ENCODE measurements around the gene RRAGC.

Gene RRAGC

DNA sequence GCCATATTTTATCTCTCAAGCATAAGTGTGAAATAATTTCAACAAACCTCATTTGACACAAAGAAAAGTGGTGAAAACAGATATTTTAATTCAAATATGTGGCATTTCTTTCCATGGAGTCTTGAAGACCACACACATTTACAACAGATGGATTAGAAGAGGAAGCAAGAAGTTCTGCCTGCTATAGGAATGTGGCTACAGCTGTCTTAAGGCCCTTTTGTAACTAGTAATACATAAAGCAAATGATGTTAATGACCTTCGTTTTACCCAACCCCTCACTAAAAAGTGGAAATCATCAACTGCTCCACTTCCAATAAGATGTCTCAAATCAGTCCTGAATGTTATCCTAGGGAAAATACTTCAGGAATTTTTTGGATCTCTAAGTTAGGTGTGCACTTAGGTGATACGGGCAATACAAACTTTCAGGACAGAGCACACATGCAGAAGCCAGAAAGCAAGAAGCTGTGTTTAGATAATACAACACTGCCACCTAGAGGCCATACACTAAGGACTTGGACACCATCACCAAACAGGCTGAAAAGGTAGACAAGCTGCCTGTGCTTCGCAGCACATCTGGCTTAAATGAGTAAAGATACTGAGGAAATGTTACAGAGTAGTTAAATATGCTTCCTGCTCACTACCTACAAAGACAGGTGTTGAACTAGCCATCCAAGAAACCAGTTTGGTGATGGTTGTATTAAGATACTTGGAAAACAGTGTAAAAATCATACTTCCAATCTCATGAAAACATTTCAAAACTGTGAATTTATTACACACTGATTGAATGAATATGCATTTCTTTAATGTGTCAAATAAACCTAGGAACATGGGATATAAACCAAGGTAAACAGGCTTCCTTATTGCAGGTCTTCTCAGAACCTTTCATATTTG, 24.4 kb downstream of the RRAGC start:
- DNase-seq (ENCODE audit: low read depth) = no peak
- H3K4me3 ChIP-seq (ENCODE audit: low read depth, low read length) = no peak overlapping the region
- TF ChIP-seq, protein P1, sequence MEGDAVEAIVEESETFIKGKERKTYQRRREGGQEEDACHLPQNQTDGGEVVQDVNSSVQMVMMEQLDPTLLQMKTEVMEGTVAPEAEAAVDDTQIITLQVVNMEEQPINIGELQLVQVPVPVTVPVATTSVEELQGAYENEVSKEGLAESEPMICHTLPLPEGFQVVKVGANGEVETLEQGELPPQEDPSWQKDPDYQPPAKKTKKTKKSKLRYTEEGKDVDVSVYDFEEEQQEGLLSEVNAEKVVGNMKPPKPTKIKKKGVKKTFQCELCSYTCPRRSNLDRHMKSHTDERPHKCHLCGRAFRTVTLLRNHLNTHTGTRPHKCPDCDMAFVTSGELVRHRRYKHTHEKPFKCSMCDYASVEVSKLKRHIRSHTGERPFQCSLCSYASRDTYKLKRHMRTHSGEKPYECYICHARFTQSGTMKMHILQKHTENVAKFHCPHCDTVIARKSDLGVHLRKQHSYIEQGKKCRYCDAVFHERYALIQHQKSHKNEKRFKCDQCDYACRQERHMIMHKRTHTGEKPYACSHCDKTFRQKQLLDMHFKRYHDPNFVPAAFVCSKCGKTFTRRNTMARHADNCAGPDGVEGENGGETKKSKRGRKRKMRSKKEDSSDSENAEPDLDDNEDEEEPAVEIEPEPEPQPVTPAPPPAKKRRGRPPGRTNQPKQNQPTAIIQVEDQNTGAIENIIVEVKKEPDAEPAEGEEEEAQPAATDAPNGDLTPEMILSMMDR (IDR thresholded peaks at IDR 0.05; ENCODE audit: low read depth, low read length, missing control alignments) = peak; percentile 71

DNA sequence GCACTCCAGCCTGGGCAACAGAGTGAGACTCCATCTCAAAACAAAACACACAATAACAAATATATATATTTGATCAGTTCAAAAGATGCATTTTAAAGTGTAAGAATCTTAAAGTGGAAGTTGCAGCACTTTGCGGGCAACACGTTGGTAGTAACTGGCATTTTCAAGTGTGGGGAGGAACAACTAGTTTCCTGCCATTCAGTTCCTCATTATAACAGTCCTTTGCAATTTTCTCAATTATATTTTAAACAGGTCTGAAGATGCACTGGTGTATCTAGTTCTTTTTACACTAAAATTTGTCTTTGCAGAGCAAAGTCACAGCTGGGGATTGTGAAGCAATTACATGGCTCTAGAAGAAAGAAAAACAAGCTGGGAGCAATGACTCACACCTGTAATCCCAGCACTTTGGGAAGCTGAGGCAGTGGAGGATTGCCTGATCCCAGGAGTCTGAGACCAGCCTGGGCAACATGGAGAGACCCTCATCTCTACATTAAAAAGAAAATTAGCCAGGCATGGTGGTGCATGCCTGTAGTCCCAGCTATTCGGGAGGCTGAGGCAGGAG, 25.3 kb downstream of the RRAGC start:
- DNase-seq (ENCODE audit: low read depth) = no peak
- no peak overlapping the region for H3K4me3 ChIP-seq (ENCODE audit: low read depth, low read length)
- TF ChIP-seq, protein P1 (IDR thresholded peaks at IDR 0.05; ENCODE audit: low read depth, low read length, missing control alignments) = no peak

DNA sequence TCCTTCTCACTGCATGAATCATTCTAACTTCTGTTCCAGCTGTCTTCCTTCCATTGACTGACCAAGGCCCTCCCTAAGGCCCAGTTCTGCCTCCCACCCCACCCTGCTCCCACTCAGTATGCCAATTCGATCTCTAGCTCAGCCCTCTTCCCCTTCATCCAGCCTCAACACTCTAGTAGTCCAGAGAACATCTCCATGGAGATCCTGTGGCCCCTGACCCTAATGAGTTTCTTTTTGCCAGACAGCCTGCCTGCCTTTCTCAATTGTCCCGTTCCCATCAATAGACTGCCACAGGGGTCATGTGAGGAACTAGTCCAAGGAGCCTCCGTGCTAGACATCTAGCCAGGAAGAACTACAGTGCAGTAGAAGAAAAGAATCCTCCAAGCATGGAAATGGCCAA, 26.4 kb downstream of the RRAGC start:
- DNase-seq (ENCODE audit: low read depth) = no peak
- TF ChIP-seq, protein P1 (IDR thresholded peaks at IDR 0.05; ENCODE audit: low read depth, low read length, missing control alignments) = no peak
- H3K4me3 ChIP-seq (ENCODE audit: low read depth, low read length) = no peak overlapping the region

DNA sequence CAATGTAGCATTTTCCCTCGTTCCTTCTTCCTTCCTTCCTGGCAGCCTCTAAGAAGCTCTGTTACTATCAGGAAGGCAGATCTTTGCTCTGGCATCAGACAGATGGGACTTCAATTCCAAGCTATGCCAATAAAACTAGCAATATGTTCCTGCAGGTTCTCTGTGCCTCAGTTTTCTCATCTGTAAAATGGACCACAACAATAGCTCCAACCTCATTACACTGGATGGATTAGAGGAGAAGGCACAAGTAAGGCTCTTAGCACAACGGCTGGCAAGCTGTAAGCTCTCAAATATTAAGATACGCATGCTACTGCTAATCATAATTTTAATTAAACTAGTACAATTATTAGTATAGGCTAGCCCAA, 27.2 kb downstream of the RRAGC start:
- no peak overlapping the region for H3K4me3 ChIP-seq (ENCODE audit: low read depth, low read length)
- DNase-seq (ENCODE audit: low read depth) = no peak
- TF ChIP-seq, protein P1 (IDR thresholded peaks at IDR 0.05; ENCODE audit: low read depth, low read length, missing control alignments) = no peak

DNA sequence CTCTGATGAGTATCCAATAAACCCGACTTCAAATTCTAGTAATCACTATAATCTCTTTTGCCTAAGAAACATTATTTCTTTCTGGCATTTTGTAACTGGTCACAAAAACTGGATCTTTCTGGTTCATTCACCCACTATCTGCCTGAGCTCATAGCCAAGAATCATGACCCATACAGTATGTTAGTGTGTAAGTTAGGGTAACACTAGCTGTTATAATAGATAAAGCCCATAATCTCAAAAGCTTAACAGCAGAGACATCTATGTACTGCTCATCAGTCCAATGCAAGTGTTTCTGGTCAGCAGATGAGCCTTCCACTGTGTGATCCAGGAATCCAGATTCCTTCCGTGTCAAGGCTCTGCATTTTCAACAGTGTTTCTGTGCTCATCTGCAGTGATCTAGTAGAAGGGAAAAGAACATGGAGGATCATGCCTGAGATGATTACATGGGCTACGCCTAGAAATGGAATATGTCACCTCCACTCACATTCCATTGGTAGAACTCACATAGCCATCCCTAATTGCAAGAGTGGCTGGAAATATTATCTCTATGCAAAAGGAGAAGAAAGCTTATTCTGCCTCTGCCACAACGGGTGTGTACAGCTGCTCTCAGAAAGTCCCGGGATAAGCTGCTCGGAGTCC, 27.7 kb downstream of the RRAGC start:
- DNase-seq (ENCODE audit: low read depth) = no peak
- H3K4me3 ChIP-seq (ENCODE audit: low read depth, low read length) = no peak overlapping the region
- TF ChIP-seq, protein P1 (IDR thresholded peaks at IDR 0.05; ENCODE audit: low read depth, low read length, missing control alignments) = no peak

DNA sequence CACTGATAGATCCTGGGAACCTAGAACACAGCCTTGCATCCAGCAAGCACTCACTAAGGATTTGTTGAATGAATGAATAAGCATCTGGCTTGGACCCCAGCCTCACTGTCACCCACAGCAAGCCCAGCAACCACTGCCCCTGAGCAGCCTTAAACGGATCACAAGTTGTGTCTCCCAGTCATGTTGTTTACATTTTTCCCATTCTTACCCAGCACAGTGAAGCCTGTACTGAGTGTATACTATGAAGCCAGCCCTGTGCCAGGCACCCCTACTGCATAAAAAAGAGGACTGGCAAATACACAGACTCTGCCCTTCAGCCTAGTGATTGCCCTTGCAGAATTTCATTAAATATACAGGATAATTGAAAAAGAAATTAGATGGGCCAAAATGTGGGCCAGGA, 30.2 kb downstream of the RRAGC start:
- TF ChIP-seq, protein P1 (IDR thresholded peaks at IDR 0.05; ENCODE audit: low read depth, low read length, missing control alignments) = no peak
- no peak for DNase-seq (ENCODE audit: low read depth)
- H3K4me3 ChIP-seq (ENCODE audit: low read depth, low read length) = no peak overlapping the region
